C4-2B (cell line): ENCODE measurements around the gene COX8A.

ENCODE experiments used
- ZFX ChIP-seq: fragments of 450-650 bp; IDR thresholded peaks from 2 replicates; pipeline ENCODE4 v1.6.1; 2017
- TF ChIP-seq, protein P1 (sequence below): fragments of 450-650 bp; conservative IDR thresholded peaks from 2 replicates; pipeline ENCODE4 v1.5.1; 2017; ENCODE audit warnings: mild to moderate bottlenecking

DNA sequence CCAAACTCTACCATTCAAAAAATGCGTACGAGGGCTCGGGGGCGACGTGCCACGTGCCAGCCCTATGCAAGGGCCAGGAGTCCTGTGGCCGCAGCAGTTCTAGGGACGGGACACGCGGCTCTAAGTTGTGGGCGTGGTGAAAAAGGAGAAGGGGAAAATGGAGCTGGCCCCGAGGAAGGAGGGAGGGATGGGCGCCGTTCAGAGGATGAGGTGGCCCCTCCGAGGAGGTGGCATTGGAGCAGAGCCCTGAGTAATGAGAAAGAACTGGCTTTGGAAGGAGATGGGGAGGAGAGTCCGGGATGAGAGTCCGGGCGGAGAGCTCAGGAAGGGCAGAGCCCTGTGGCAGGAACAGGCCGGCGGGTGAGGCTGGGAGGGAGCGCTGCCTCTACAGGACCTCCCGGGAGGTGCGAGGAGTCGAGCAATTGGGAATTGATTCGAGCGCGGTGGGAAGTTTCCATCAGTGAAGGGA lies 32.8 kb downstream of the COX8A start:
- TF ChIP-seq, protein P1, sequence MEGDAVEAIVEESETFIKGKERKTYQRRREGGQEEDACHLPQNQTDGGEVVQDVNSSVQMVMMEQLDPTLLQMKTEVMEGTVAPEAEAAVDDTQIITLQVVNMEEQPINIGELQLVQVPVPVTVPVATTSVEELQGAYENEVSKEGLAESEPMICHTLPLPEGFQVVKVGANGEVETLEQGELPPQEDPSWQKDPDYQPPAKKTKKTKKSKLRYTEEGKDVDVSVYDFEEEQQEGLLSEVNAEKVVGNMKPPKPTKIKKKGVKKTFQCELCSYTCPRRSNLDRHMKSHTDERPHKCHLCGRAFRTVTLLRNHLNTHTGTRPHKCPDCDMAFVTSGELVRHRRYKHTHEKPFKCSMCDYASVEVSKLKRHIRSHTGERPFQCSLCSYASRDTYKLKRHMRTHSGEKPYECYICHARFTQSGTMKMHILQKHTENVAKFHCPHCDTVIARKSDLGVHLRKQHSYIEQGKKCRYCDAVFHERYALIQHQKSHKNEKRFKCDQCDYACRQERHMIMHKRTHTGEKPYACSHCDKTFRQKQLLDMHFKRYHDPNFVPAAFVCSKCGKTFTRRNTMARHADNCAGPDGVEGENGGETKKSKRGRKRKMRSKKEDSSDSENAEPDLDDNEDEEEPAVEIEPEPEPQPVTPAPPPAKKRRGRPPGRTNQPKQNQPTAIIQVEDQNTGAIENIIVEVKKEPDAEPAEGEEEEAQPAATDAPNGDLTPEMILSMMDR: no peak
- TF ChIP-seq ZFX: no peak
